Activated CD4-positive, CD25-positive, alpha-beta regulatory T cell (primary cell): ENCODE data around the gene CRYBG1.
"Not testable (repeated sequence)": the region's sequence is repeated elsewhere in the genome, so short reads cannot be mapped to it uniquely, and the experiment has no call there.

Source experiments
- DNase-seq, 4 experiments: peaks; one replicate each; lab custom pipeline; 2025; lab: John Stamatoyannopoulos, UW

CRYBG1 gene

GRCh38 chr6:106555767-106556166, 195.2 kb downstream of the CRYBG1 start:
- no peak for DNase-seq

- no peak for DNase-seq
Observed at GRCh38 chr6:106556368-106556960, 195.9 kb downstream of the CRYBG1 start.

- DNase-seq = no peak
Observed at GRCh38 chr6:106557837-106558236, 197.3 kb downstream of the CRYBG1 start.

GRCh38 chr6:106558364-106558763, 197.8 kb downstream of the CRYBG1 start:
- DNase-seq = no peak

GRCh38 chr6:106559659-106560058, 199.1 kb downstream of the CRYBG1 start:
- not testable (repeated sequence) for DNase-seq

GRCh38 chr6:106560996-106561685, 200.6 kb downstream of the CRYBG1 start:
- DNase-seq = no peak

- no peak for DNase-seq
Observed at GRCh38 chr6:106561686-106562405, 201.3 kb downstream of the CRYBG1 start.

GRCh38 chr6:106563614-106564013, 203.1 kb downstream of the CRYBG1 start:
- no peak for DNase-seq

GRCh38 chr6:106564476-106564875, 204.0 kb downstream of the CRYBG1 start:
- no peak for DNase-seq

GRCh38 chr6:106568530-106568929, 208.0 kb downstream of the CRYBG1 start:
- DNase-seq = no peak

- no peak for DNase-seq
Observed at GRCh38 chr6:106569428-106569827, 208.9 kb downstream of the CRYBG1 start.

GRCh38 chr6:106572436-106572835, 211.9 kb downstream of the CRYBG1 start:
- DNase-seq = no peak

GRCh38 chr6:106572875-106573585, 212.5 kb downstream of the CRYBG1 start:
- DNase-seq = no peak

GRCh38 chr6:106574741-106575458, 214.4 kb downstream of the CRYBG1 start:
- DNase-seq = no peak

- no peak for DNase-seq
Observed at GRCh38 chr6:106579281-106579680, 218.8 kb downstream of the CRYBG1 start.

- DNase-seq = no peak
Observed at GRCh38 chr6:106581468-106581867, 221.0 kb downstream of the CRYBG1 start.

GRCh38 chr6:106586815-106587415, 226.4 kb downstream of the CRYBG1 start:
- no peak for DNase-seq

- DNase-seq = not testable (repeated sequence)
Observed at GRCh38 chr6:106588937-106589336, 228.4 kb downstream of the CRYBG1 start.

- no peak for DNase-seq
Observed at GRCh38 chr6:106591111-106591825, 230.8 kb downstream of the CRYBG1 start.

GRCh38 chr6:106599440-106599839, 238.9 kb downstream of the CRYBG1 start:
- DNase-seq = no peak

- DNase-seq = no peak
Observed at GRCh38 chr6:106600329-106600728, 239.8 kb downstream of the CRYBG1 start.
